Measurements from ENCODE around the gene PSMB4.

DNA sequence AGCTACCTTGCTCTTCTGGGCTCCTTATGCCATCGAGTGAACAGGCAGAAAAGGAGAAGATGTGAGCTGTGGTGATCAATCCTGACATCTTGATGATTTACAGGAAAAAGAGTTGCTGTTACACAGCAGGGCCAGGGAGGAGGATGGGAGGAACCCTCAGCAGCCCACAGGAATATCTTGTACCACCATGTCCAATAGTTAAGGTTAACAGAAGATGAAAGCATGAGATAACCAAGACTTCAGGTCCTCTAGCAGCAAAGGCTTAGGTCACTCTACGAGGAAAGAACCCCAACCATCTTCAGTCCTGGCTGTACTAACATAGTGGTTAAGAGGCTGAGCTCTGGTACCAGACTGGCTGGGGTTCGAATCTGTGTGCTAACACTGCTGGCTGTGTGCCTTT lies 14.8 kb upstream of the PSMB4 start:
- TF ChIP-seq, protein P1, sequence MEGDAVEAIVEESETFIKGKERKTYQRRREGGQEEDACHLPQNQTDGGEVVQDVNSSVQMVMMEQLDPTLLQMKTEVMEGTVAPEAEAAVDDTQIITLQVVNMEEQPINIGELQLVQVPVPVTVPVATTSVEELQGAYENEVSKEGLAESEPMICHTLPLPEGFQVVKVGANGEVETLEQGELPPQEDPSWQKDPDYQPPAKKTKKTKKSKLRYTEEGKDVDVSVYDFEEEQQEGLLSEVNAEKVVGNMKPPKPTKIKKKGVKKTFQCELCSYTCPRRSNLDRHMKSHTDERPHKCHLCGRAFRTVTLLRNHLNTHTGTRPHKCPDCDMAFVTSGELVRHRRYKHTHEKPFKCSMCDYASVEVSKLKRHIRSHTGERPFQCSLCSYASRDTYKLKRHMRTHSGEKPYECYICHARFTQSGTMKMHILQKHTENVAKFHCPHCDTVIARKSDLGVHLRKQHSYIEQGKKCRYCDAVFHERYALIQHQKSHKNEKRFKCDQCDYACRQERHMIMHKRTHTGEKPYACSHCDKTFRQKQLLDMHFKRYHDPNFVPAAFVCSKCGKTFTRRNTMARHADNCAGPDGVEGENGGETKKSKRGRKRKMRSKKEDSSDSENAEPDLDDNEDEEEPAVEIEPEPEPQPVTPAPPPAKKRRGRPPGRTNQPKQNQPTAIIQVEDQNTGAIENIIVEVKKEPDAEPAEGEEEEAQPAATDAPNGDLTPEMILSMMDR (IDR thresholded peaks at IDR 0.05; ENCODE audit: insufficient read depth, low read depth, low read length) = no peak
- no peak for TF ChIP-seq EZH2 (IDR thresholded peaks at IDR 0.05; ENCODE audit: insufficient read depth, low read length)
